ENCODE data around the gene CCIN.
A peak's percentile ranks its signal among the peaks of the same experiment; 100 is the strongest.
"Not testable (repeated sequence)": the region's sequence is repeated elsewhere in the genome, so short reads cannot be mapped to it uniquely, and the experiment has no call there.

The CCIN gene

DNA sequence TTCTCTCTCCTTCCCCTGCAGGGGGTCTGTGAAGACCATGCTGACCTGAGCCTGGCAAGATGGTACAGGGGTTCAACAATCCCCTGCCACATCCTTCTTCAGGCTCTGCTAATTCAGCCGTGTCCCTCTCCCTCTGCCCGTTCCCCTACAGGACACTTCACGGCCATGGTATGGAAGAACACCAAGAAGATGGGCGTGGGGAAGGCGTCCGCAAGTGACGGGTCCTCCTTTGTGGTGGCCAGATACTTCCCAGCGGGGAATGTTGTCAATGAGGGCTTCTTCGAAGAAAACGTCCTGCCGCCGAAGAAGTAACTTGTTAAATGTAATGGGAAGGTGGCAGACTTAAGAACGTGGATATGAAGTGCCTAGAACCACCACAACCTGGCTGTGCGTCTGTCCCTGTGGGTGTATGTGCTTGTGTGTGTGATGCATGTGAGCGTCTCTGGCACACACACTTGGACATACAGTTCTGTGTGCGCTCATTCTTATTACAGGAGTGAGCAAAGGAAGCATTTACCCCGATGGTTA lies 6.9 kb upstream of the CCIN start:
- no peak for DNase-seq

DNA sequence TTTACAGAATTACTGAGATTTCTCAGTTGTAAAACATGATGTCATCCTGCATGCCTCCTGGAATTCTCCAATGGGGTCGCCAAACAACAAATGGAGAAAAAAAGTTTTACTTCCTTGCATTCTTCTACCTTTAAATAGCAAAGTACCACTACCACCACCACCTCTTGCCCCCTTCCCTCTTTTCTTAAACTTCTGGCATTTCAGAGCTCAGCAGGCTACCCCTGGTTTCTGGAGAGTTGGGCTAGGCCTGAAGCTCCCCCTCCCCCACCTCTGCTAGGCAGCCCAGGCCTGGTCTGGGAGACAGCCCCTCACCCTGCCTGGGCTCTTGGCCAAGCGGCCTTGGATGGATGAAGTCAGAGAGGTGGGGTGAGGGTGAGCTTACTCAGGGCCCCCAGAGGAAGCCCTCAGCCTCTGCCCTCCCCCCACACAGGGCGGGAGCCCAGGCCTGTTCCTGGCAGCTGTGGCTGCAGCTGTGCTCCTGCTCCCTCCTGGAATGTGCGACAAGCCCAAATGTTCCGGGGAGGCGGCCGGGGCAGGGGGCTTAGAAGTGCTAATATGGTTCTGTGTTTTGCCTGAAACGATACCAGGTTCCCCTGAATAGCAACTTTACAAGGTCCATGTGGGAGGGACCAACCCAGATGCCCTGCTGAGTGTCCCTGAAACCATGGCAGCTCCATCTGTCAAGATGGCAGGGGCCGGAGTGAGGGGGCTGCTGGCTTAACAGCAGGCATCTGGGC lies 6.0 kb upstream of the CCIN start:
- no peak for DNase-seq

DNA sequence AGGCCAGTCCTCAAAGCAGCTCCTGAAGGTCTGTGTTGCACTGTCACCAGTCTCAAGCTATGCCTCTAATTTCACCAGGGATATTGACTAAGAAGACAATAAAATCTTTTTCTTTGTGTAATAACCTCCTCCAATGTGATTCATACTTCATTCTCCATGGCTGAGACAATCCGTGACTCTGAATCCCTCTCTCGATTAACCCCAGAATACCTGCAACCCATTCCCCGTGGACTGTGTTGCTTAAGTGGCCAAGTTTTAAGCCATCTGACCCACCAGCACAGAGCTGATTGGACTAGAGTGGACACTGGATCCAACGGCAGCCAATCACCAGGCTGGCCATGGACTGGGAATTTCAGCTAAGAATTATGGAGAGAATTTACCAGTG lies 5.4 kb upstream of the CCIN start:
- no peak for DNase-seq

DNA sequence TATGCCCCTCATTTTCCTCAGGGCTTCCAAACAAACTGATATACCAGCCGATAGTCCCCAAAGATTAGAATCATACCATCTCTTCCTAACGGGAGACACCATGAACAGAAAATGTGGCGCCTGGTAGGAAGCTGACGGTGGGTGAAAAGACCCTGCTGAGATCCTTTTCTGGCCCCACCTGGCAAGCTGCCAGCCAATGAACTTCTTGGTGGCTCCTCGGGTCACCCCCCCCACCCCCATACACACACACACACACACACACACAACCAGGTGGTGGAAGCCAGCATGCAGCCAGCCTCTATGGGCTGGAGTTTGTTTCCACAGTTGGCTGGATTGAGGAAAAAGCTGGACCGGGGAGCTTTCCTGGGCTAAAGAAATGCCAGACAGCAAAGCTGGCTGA lies 4.8 kb upstream of the CCIN start:
- DNase-seq, result no peak

DNA sequence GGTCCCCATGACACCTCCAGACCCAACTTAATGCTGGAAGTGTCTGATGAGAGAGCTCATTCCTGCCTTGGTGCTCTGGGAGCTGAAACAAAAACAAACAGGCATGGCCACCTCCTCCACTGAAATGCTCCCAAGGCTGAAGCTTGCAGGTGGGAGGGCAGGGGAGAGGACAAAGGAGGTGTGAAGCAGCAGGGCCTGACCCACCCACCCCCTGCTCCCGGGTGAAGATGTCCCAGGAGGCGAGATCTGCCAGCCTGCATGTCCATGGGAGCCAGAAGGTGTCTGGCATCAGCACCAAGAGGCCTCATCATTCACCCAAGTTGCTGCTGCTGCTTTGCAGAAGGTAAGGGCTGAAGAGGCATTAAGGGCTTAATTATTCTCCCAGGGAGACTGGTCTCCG lies 4.2 kb upstream of the CCIN start:
- no peak for DNase-seq

DNA sequence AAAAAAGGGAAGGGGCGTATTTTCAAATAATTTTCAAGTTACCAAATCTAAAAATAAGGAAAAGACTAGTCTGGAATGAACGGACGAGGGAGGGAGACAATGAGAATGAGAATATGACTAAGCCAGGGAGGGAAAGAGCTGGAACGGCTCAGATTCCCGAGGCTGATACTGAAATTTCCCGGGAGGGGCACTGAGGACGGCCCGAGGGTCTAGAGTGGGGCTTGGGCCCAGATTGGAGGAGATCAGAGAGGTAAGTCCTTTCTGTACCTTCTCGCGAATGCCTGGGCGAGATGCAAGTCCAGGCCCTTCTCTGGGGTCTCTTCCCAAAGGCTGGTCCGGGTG lies 3.4 kb upstream of the CCIN start:
- no peak for DNase-seq

DNA sequence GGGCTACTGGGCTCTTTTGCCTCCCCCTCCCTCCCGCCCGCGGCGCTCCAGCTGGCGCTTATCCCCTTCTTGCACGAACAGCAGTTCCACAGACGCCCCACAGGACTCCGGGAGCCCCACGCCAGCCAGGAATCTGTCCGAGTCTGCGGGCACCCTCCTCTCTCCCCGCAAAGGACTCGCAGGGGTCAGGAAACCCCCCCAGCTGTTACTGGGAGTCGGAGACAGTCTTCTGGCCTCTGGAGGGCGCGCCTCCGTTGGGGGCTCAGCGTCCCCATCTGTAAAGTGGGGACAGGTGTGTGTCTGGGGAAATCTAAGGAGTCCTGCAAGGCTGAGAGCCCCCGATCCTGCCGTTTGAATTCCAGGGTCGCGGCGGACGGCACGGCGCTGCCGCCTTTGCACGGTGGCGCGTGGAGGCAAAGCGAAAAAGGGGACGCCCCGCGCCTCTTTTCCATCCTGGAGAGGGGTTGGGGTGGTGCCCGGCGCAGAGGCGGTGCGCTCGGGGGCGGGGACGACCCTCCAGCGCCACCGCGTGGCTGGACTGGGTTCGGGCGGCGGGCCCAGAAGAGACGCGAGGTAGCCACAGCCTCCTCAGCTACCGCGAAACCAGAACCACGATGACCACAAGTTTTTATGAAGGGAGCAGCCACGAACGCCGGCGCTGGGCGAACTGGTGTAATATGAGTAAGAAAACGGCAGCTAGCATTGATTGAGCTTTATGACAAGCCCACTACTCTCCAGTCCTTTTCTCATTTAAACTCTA lies 2.8 kb upstream of the CCIN start:
- DNase-seq, result peak; percentile 91

DNA sequence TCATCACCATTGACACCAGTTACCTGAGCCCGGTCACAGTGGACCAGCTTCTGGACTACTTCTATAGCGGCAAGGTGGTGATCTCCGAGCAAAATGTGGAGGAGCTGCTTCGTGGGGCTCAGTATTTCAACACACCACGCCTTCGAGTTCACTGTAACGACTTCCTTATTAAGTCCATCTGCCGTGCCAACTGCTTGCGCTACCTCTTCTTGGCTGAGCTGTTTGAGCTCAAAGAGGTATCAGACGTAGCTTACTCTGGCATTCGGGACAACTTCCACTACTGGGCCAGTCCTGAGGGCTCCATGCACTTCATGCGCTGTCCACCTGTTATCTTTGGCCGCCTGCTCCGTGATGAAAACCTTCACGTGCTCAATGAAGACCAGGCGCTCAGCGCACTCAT lies 520 bp downstream of the CCIN start:
- no peak for DNase-seq

DNA sequence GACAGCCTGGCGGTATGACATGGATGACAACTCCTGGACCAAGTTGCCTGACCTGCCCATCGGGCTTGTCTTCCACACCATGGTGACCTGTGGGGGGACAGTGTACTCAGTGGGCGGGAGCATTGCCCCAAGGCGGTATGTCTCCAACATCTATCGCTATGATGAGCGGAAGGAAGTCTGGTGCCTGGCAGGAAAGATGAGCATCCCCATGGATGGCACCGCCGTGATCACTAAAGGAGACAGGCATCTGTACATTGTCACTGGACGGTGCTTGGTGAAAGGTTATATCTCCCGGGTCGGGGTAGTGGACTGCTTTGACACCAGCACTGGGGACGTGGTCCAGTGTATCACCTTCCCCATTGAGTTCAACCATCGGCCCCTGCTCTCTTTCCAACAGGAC lies 1.3 kb downstream of the CCIN start:
- DNase-seq, result no peak

DNA sequence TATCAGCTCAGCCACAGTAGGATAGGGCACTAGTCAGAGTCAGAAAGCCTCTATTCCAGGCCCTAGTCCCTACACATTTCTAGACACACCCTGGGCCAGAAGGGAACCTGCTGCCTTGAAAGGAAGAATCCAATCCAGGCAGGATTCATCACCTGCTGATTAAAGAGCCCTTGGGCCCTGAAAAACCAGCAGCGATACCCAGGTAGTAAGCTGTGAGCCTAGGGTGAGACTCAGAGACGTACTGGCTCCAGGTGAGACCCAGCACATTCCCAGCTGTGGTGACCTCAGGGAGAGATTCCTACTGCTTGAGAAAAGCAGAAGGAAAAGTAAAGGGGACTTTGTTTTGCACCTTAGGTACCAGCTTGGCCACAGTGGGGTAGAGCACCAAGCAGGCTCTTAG lies 4.7 kb downstream of the CCIN start:
- DNase-seq, result no peak

DNA sequence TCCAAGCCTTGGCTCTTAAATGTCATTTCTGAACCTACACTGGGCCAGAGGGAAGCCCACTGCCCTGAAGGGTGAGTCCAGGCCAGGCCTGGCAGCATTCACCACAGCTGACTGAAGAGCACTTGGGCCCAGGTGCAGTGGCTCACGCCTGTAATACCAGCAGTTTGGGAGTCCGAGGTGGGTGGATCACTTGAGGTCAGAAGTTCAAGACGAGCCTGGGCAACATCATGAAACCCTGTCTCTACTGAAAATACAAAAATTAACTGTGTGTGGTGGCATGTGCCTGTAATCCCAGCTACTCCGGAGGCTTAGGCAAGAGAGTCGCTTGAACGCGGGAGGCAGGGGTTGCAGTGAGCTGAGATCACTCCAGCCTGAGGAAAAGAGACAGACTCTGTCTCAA lies 5.1 kb downstream of the CCIN start:
- DNase-seq, result no peak

DNA sequence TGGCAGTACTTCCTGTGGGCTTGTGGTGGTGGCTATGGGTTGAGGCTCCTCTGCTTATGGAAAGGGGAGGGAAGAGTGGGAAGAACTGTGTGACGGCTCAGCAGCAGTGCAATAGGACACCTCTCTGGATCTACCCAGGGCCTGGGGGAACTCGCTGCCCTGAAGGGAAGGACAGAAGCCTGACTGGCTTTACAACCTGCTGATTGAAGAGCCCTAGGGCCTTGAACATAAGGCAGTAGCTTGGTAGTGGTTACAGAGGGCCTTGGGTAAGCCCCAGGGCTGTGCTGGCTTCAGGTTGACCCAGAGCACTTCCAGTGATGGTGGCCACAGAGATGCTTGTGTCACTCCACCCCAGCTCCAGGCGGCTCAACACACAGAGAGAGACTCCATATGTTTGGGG lies 5.5 kb downstream of the CCIN start:
- DNase-seq, result no peak

DNA sequence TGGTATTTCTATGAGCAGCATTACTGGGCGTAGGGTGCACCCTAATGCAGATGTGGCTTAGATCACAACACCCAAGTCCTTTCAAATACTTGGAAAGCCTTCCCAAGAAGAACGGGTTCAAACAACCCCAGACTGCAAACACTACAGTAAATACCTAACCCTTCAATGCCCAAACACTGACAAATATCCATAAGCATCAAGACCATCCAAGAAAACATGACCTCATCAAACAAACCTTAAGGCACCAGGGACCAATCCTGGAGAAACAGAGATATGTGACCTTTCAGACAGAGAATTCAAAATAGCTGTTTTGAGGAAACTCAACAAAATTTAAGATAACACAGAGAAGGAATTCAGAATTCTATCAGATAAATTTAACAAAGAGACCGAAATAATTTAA lies 6.0 kb downstream of the CCIN start:
- not testable (repeated sequence) for DNase-seq

DNA sequence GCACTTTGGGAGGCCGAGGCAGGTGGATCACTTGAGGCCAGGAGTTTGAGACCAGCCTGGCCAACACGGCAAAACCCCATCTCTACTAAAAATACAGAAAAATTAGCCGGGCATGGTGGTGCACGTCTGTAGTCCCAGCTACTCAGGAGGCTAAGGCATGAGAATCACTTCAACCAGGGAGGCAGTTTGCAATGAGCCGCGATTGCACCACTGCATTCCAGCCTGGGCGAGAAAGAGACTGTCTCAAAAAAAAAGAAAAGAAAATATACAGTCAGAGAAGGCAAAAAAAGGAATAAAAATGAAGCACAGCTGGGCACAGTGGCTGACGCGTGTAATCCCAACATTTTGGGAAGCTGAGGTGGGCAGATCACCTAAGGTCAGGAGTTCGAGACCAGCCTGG lies 7.3 kb downstream of the CCIN start:
- DNase-seq, result not testable (repeated sequence)

DNA sequence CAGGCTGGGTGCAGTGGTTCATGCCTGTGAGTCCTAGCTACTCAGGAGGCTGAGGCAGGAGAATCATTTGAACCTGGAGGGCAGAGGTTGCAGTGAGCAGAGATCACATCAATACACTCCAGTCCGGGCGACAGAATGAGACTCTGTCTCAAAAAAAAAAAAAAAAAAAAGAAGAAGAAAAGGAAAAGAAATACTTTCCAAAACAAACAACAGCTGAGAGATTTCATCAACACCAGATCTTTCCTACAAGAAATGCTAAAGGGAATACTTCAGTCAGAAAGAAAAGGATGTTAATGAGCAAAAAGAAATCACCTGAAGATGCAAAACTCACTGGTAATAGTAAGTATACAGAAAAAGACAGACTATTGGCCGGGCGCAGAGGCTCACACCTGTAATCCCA lies 8.4 kb downstream of the CCIN start:
- no peak for DNase-seq

DNA sequence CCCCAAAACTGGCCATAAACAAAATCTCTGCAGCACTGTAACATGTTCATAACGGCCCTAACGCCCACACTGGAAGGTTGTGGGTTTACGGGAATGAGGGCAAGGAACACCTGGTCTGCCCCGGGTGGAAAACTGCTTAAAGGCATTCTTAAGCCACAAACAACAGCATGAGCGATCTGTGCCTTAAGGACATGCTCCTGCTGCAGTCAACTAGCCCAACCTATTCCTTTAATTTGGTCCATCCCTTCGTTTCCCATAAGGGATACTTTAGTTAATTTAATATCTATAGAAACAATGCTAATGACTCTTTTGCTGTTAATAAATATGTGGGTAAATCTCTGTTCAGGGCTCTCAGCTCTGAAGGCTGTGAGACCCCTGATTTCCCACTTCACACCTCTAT lies 11.1 kb downstream of the CCIN start:
- DNase-seq, result not testable (repeated sequence)

DNA sequence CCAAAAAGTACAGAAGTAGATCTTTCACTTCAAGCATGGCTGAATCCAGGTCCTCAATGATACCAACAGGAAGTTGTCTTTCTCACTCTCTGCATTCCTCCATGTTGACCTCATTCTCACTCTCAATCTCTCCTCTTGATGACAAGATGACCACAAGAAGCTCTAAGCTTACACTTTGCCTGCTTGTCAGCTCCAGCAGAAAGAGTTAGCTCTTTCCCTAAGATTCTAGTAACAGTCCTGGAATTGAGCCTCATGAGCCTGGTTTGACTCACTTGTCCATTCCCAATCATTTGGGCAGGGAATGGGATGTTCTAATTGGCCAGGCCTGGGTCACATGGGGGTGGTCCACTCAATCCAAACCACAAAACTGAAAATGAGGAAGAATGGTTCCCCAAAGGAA lies 18.2 kb downstream of the CCIN start:
- DNase-seq, result no peak

DNA sequence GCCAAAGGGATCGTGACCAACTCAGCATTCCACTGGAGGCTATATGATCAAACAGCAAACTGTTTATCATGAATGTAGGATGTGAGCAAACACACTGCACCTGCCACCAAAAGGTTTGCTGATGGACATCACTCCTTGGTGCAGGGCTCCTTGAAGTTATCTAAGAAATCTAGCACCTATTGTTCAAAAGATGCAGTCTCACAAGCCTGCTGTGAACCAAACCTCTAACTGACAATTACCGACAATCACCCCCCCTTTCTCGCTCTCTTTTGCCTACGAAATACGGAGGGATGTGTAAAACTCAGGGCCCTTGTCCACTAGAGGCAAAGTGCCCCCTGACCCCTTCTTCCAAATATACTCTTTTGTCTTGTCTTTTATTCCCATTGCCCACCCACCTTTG lies 19.0 kb downstream of the CCIN start:
- no peak for DNase-seq

DNA sequence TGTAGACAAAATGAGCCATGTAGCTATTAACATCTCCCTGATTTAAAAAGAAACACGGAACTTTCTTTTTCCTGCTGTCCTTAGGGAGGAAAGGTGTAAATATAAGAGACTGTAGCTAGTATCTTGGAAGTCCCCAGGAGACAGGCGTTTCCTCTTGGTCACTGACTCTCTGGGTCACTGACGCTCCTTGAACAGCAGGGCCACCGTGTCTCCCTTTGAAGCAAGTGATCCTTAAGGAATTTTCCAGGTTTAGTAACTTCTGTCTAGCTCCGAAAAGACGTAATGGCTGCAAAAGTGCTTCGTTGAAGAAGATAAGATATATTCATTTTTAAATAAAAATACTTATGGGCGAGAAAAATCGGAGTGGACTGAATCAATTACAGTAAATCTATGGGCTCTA lies 20.8 kb downstream of the CCIN start:
- no peak for DNase-seq

DNA sequence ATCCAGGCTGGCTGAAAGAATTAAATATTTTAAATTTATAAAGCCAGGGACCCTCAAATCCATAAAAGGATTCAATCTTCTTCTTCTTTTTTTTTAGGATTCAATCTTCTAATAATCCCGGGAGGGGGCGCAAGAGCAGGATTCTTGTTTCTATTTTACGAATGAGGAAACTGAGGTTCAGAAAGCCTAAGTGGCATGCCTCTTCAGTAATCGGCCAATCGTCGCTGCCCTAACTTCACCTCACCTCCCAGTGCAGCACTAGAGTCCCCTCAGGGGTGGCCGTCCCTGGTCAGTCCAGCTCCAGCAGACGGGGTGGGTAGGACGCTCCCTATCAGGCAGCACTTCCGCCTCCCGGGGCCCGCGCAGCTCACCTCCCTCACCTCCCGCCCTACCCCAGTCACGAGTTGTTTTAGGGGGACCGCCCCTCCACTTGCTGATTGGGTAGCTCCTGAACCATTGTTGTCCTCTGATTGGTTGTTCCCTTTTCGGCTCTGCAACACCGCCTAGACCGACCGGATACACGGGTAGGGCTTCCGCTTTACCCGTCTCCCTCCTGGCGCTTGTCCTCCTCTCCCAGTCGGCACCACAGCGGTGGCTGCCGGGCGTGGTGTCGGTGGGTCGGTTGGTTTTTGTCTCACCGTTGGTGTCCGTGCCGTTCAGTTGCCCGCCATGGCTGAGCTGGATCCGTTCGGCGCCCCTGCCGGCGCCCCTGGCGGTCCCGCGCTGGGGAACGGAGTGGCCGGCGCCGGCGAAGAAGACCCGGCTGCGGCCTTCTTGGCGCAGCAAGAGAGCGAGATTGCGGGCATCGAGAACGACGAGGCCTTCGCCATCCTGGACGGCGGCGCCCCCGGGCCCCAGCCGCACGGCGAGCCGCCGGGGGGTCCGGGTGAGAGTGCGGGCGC lies 21.5 kb downstream of the CCIN start, which contains the start of gene CLTA:
CLTA (plus strand) TSS at position 534 of the 902 bp plus-strand sequence; CDS start at position 670, 136 bp downstream.
- DNase-seq, result peak; percentile 93

DNA sequence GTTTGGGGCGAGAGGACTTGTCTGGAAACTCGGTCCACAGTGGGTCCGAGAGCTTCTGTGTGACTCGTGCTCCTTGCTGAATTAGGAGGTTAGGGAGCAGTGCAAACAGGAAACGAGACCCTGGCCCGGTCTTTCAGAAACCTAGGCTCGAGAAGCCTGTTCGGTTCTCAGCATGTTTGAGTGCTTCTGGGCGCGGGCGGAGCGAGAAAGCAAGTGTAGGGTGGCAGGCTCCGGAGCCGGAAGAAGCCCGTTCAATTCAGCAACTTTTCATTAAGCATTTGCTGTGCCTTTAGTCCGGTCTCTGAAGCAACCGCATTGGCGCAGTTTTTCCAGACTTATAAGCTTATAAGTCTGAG lies 22.1 kb downstream of the CCIN start:
- peak; percentile 62 for DNase-seq

DNA sequence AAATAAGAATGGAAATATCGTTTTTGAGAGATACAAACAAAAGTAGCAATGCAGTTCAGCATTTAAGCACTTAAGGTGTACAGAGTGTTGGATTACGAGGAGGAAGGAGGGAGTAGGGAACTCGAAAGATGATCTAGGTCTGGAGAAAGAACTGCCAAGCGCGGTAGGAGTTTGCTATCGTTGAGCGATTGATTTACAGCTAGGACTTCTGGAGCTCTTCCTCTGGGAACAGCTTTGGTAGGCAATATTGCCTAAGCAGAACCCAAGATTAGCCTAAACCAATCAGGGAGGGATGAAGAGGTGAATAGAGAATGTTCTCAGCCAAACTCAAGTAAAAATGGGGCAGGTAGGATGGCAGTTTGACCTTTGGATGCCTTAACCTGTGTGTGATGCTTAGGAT lies 22.5 kb downstream of the CCIN start:
- no peak for DNase-seq

DNA sequence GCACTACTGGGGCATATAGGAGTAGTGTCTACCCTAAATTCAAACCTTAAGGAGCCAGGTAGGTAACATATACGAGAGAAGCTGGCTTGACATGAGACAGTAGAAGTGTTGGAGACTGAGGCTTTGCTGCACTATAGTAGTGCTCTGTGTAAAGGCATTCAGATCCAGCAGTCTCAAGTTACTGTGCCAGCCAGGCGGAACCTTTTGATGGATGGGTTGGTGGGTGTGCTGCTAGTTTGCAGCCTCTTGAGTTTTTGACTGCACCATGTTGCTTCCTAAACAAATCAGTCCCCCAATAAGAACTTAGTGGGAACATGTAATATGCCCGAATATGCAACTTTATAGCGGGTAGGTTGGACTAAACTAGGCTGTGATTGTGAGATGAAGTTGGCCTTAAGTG lies 23.0 kb downstream of the CCIN start:
- no peak for DNase-seq

DNA sequence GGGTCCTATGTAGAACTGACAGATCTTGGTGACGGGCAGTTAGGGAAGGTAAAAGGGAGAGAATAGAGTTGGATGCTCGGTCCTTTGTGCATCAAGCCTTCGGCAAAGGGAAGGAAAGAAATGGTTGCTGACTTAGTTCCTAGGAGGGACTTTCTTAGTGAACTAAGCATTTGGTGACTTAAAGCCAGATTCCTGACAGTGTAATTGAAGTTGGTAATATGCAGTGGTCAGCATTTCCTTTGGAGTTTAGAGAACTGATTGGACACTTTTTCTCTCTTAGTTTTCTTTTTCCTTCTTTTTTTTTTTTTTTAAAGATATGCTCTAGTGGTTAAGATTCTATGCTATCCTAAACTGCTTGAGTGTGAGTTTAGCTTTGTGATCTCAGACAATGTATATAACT lies 23.8 kb downstream of the CCIN start:
- no peak for DNase-seq

Data from stimulated activated CD8-positive, alpha-beta memory T cell treated with anti-CD3 and anti-CD28 coated beads, Interleukin-4, amount 100 ng/mL, for 48 hours (primary cell).